Spinal cord (tissue), 10 donors: Measurements from ENCODE around the gene COASY. TPM values are rescaled to one million over a fixed set of nuclear protein-coding genes. Genes with fewer than 3 reads are reported as not detected.
A peak's percentile ranks its signal among the peaks of the same experiment; 100 is the strongest.

Experiments used
- DNase-seq, 6 donors: peaks; one replicate each; pipeline versions ENCODE4 v3.0.0 to v3.0.0-alpha.2; 2013 to 2015; ENCODE audit warnings: low spot score in 6 of 6, low read depth in 4 of 6
- H3K27ac ChIP-seq: one replicate; pipeline ENCODE4 v1.5.1; 2013; ENCODE audit warnings: low read depth, low read length, control low read depth
- H3K27me3 ChIP-seq: one replicate; pipeline ENCODE4 v1.6.1; 2013; ENCODE audit warnings: low read length; ENCODE audit not compliant: control insufficient read depth, insufficient read depth
- H3K36me3 ChIP-seq: one replicate; pipeline ENCODE4 v1.6.1; 2013; ENCODE audit warnings: low read length; ENCODE audit not compliant: control insufficient read depth, insufficient read depth
- H3K4me1 ChIP-seq: one replicate; pipeline ENCODE4 v1.6.1; 2013; ENCODE audit warnings: low read length; ENCODE audit not compliant: control insufficient read depth, insufficient read depth
- H3K4me3 ChIP-seq: one replicate; pipeline ENCODE4 v1.5.1; 2013; ENCODE audit warnings: low read depth, low read length, control low read depth
- H3K9me3 ChIP-seq: one replicate; pipeline ENCODE4 v1.6.1; 2013; ENCODE audit warnings: low read length; ENCODE audit not compliant: control insufficient read depth, insufficient read depth
- WGBS: methylation state at CpG from one replicate; pipeline ENCODE4 v1.1.5; 2013; ENCODE audit warnings: missing lambda C conversion rate; ENCODE audit not compliant: insufficient coverage; 5-methylcytosine and 5-hydroxymethylcytosine counted together
- long read RNA-seq, 4 donors: transcript quantifications; one replicate each; lab custom pipeline, GENCODE V29; 2026
- polyA plus RNA-seq, 2 donors: library from polyadenylated mRNA; unstranded; fragments of 120-200 nt; gene quantifications; one replicate each; pipeline ENCODE4 v1.2.1, GENCODE V29; 2013; ENCODE audit not compliant: insufficient read length in 2 of 2
- total RNA-seq, 2 donors: library from RNA; depleted of rRNA in 1 of 2; stranded (reverse); fragments of 120-200 nt in 1 of 2; fragments of >200 nt in 1 of 2; gene quantifications; one replicate each; pipeline versions ENCODE4 v1.2.3 to v1.2.4, GENCODE V29; 2013 to 2014
- donor health status: healthy.

Gene COASY
- total RNA-seq (10 to 100 TPM; 12.8 to 25.7 TPM), polyA plus RNA-seq (10 to 100 TPM; 44.8 to 49.7 TPM)
- long read RNA-seq, donor 1, transcript COASY-201 (9 exons, 2,458 nt): major isoform, 7 of 12 reads
- long read RNA-seq, donor 1, partial matches to known transcripts: 5 of 12 reads
- long read RNA-seq, donor 1, other reads (novel, unspliced or antisense): 0 of 12 reads
- long read RNA-seq, donor 2, partial matches to known transcripts: 0 of 5 reads
- long read RNA-seq, donor 2, other reads (novel, unspliced or antisense): 0 of 5 reads
- long read RNA-seq, donor 3, transcript COASY-201 (9 exons, 2,458 nt): major isoform, 5 of 6 reads
- long read RNA-seq, donor 3, partial matches to known transcripts: 0 of 6 reads
- long read RNA-seq, donor 3, other reads (novel, unspliced or antisense): 0 of 6 reads
- long read RNA-seq, donor 4, partial matches to known transcripts: 0 of 6 reads
- long read RNA-seq, donor 4, other reads (novel, unspliced or antisense): 0 of 6 reads

- H3K27ac ChIP-seq: peak within 1 kb of the TSS; percentile 87
- peaks cover 38% of the 10 kb centered on the region for H3K36me3 ChIP-seq
- H3K9me3 ChIP-seq: no peaks in the 10 kb centered on the region
- H3K4me3 ChIP-seq: peak within 1 kb of the TSS; percentile 90
- no peaks in the 10 kb centered on the region for H3K27me3 ChIP-seq
- WGBS: under 1% methylated on average over 26 of the region's 26 CpGs
- DNase-seq: peak; percentile 98 to 99 (median 98)
- H3K4me1 ChIP-seq: peaks cover 46% of the 10 kb centered on the region
Observed at GRCh38 chr17:42561897-42562387, at the start of gene COASY. TSS of gene COASY (plus strand) at chr17:42562148. CDS start at chr17:42562623, 475 bp downstream.

GRCh38 chr17:42512246-42512645 is 49.7 kb upstream of the COASY start:
- H3K36me3 ChIP-seq: peaks cover 92% of the 10 kb centered on the region
- 93% methylated on average over 9 of the region's 9 CpGs for WGBS

GRCh38 chr17:42512733-42513251 is 49.2 kb upstream of the COASY start:
- peak overlapping the region; percentile 59 for H3K27ac ChIP-seq
- 85% methylated on average over 4 of the region's 6 CpGs for WGBS

More at GRCh38 chr17:42512246-42512645, 49.7 kb upstream of the COASY start:
- no peak overlapping the region for H3K4me3 ChIP-seq
- H3K27me3 ChIP-seq: no peaks in the 10 kb centered on the region
- H3K9me3 ChIP-seq: no peaks in the 10 kb centered on the region
- peaks cover 6% of the 10 kb centered on the region for H3K4me1 ChIP-seq
- DNase-seq: no peak
- peak overlapping the region; percentile 59 for H3K27ac ChIP-seq

GRCh38 chr17:42513686-42514085 is 48.3 kb upstream of the COASY start:
- Histone ChIP-seq H3K27ac (peak overlapping the region; percentile 54), H3K27me3 (no peaks in the 10 kb centered on the region), H3K4me1 (peaks cover 16% of the 10 kb centered on the region), H3K4me3 (no peak overlapping the region), H3K36me3 (peaks cover 88% of the 10 kb centered on the region), H3K9me3 (no peaks in the 10 kb centered on the region)
- WGBS: 90% methylated on average over 6 of the region's 11 CpGs
- no peak for DNase-seq

More at GRCh38 chr17:42512733-42513251, 49.2 kb upstream of the COASY start:
- Histone ChIP-seq H3K9me3 (no peaks in the 10 kb centered on the region), H3K36me3 (peaks cover 90% of the 10 kb centered on the region), H3K27me3 (no peaks in the 10 kb centered on the region), H3K4me1 (peaks cover 10% of the 10 kb centered on the region), H3K4me3 (no peak overlapping the region)
- DNase-seq: no peak

GRCh38 chr17:42514279-42514678 is 47.7 kb upstream of the COASY start:
- H3K27ac ChIP-seq: no peak overlapping the region
- peaks cover 87% of the 10 kb centered on the region for H3K36me3 ChIP-seq
- no peaks in the 10 kb centered on the region for H3K27me3 ChIP-seq
- DNase-seq: no peak
- WGBS: 98% methylated on average over 4 of the region's 11 CpGs
- H3K4me1 ChIP-seq: peaks cover 22% of the 10 kb centered on the region
- H3K9me3 ChIP-seq: no peaks in the 10 kb centered on the region
- no peak overlapping the region for H3K4me3 ChIP-seq

GRCh38 chr17:42514867-42515266 is 47.1 kb upstream of the COASY start:
- Histone ChIP-seq H3K36me3 (peaks cover 83% of the 10 kb centered on the region), H3K27me3 (no peaks in the 10 kb centered on the region), H3K9me3 (no peaks in the 10 kb centered on the region), H3K4me1 (peaks cover 28% of the 10 kb centered on the region), H3K4me3 (no peak overlapping the region), H3K27ac (no peak overlapping the region)
- WGBS: 89% methylated on average over 6 of the region's 8 CpGs
- no peak for DNase-seq

- H3K4me1 ChIP-seq: peaks cover 53% of the 10 kb centered on the region
- WGBS: 13% methylated on average over 8 of the region's 9 CpGs
- peak in 2 of 6 donors; percentile 64 to 71 for DNase-seq
- H3K36me3 ChIP-seq: peaks cover 76% of the 10 kb centered on the region
- H3K9me3 ChIP-seq: no peaks in the 10 kb centered on the region
- H3K27ac ChIP-seq: peak overlapping the region; percentile 98
- no peaks in the 10 kb centered on the region for H3K27me3 ChIP-seq
- H3K4me3 ChIP-seq: no peak overlapping the region
Observed at GRCh38 chr17:42517516-42517915, 44.4 kb upstream of the COASY start.

GRCh38 chr17:42518046-42518754 is 43.7 kb upstream of the COASY start:
- WGBS: 72% methylated on average over 5 of the region's 9 CpGs
- H3K4me1 ChIP-seq: peaks cover 56% of the 10 kb centered on the region
- H3K27ac ChIP-seq: peak overlapping the region; percentile 98
- peak in 1 of 6 donors; percentile 56 for DNase-seq
- no peak overlapping the region for H3K4me3 ChIP-seq
- peaks cover 77% of the 10 kb centered on the region for H3K36me3 ChIP-seq
- H3K9me3 ChIP-seq: no peaks in the 10 kb centered on the region
- H3K27me3 ChIP-seq: no peaks in the 10 kb centered on the region

- Histone ChIP-seq H3K4me1 (peaks cover 56% of the 10 kb centered on the region), H3K27ac (peak overlapping the region; percentile 98), H3K27me3 (no peaks in the 10 kb centered on the region), H3K4me3 (no peak overlapping the region), H3K36me3 (peaks cover 74% of the 10 kb centered on the region), H3K9me3 (no peaks in the 10 kb centered on the region)
- peak in 1 of 6 donors; percentile 33 for DNase-seq
- 82% methylated on average over 1 of the region's 6 CpGs for WGBS
Observed at GRCh38 chr17:42518755-42519545, 43.0 kb upstream of the COASY start.
